Measurements from ENCODE around the gene PICALM.

DNA sequence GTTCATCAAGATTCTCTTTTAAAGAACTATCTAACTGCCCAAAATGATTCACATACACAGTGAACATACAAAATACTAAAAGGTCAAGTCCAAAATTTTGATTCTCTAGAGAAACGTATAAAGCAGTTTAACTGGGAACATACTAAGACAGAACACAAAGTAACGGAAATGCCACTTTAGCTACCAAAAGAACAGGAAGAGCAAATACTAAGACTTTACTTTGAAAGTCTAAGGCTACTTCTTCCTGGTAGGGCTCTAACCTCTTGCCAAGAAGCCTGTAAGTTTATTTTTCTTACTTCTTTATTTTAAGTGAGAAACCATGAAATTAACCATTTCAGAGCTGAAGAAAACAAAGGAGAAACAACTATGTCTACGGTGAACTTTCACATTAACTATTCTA lies 6.2 kb downstream of the PICALM start:
- TF ChIP-seq POLR2A (IDR thresholded peaks at IDR 0.05): no peak
- TF ChIP-seq, protein P1, sequence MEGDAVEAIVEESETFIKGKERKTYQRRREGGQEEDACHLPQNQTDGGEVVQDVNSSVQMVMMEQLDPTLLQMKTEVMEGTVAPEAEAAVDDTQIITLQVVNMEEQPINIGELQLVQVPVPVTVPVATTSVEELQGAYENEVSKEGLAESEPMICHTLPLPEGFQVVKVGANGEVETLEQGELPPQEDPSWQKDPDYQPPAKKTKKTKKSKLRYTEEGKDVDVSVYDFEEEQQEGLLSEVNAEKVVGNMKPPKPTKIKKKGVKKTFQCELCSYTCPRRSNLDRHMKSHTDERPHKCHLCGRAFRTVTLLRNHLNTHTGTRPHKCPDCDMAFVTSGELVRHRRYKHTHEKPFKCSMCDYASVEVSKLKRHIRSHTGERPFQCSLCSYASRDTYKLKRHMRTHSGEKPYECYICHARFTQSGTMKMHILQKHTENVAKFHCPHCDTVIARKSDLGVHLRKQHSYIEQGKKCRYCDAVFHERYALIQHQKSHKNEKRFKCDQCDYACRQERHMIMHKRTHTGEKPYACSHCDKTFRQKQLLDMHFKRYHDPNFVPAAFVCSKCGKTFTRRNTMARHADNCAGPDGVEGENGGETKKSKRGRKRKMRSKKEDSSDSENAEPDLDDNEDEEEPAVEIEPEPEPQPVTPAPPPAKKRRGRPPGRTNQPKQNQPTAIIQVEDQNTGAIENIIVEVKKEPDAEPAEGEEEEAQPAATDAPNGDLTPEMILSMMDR (IDR thresholded peaks at IDR 0.05): no peak

Data from tibial nerve (tissue), 3 donors.